Activated CD8-positive, alpha-beta memory T cell treated with anti-CD3 and anti-CD28 coated beads for 1 hour (primary cell): Measurements from ENCODE around the gene XAB2.

Experiments used
- DNase-seq, 2 donors: peaks; one replicate each; pipeline ENCODE4 v3.0.0-alpha.2; 2020; ENCODE audit warnings: low read depth in 1 of 2; ENCODE audit errors: extremely low read depth in 1 of 2

Gene XAB2

DNA sequence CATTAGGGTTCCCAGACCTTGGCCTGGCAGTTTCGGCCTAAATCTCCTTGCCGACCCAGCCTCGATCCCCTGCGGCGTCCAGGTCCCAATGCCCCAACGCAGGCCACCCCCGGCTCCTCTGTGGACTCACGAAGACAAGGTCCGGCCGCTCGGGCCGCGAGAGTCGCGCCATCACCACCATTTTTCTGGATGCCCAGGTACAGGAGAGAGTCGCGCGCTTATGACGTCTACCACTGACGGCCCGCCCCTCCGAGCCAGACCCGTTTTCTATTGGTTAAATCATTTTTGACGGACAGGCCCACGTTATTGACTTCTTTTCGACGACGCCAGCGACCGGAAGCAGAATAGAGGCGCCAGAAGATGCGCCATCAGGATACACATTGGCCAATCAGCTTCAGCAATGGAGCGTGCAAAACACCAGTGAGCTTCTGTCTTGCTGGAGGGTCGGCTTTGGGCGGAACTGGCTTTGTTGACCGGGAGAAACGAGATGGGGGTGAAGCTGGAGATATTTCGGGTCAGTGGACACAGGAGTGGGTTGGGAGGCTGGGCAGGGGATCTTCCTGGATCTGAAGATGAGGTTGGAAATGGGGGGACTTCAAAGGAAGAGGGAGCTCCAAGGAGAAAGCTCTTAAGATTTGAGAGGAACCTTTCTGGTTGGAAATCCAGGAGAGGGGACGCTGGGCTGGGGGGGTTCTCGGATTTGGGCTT lies at the start of gene XAB2, which contains the start of gene PET100:
Gene XAB2 (minus strand): TSS at position 199 of the 708 bp plus-strand sequence. CDS start 18 bp downstream, at position 181.
Gene PET100 (plus strand): TSS at position 447 of the 708 bp plus-strand sequence. CDS start 41 bp downstream, at position 488.
- DNase-seq, result peak; percentile 87 to 89

DNA sequence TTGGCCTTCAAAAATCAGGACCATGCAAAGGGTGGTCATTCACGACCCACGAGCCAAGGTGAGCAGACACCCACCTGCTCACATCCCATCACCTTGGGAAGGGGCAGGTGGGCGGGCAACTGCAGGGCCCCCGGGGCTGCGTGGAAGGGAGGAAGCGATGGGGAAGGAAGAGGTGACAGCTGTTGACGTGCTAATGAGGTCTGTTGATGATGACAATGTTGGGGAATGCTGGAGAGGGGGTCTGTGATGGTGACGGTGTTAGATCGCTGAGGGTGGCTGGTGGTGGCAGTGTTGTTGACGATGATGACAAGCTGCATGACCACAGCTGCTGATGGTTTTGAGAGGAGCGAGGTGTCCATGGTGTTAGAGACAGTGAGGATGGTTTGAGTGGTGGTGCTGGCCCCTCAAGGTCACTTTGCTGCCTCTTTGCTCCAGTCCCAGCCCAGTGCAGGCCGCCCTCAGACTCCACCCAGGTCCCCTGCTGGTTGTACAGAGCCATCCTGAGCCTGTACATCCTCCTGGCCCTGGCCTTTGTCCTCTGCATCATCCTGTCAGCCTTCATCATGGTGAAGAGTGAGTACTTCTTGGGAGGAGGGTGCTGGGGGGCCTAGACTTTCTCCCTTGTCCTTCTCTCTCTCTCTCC lies 48.4 kb upstream of the XAB2 start:
- no peak for DNase-seq

DNA sequence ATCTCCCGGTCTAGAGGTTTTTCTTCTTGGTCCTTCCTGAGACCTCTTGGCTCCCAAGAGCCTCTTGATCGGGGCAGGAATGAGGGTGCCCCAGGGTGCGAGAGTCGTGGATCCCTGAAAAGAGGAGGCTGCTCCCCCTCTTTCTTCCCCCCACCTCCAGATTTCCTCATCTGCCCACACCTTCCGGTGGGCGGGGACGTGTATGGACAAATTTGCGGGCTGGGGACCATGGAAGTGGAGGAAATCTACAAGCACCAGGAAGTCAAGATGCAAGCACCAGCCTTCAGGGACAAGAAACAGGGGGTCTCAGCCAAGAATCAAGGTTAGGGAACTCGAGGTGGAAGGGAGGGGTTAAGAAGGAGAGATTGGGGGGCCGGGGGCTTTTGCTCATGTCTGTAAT lies 47.5 kb upstream of the XAB2 start, which contains the start of gene MCEMP1:
Gene MCEMP1 (plus strand): TSS at position 237 of the 400 bp plus-strand sequence. CDS start 31 bp downstream, at position 268.
- DNase-seq, result no peak

DNA sequence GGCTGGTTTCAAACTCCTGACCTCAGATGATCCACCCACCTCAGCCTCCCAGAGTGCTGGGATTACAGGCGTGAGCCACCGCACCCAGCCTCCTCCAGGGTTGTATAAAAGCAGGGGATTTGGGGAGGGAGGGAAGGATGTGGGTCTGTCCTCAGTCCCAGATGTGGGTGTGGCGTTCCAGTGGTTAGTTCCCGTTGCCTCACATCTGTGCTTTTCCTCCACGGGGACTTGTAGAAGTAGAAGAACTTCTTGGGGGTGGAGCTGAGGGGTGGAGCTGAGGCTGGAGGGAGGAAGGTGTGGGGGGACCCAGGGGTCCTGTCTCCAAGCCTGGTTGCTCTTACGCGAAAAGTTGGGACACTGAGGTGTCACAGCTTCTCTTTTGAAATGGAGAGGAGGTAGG lies 47.0 kb upstream of the XAB2 start:
- DNase-seq, result no peak

DNA sequence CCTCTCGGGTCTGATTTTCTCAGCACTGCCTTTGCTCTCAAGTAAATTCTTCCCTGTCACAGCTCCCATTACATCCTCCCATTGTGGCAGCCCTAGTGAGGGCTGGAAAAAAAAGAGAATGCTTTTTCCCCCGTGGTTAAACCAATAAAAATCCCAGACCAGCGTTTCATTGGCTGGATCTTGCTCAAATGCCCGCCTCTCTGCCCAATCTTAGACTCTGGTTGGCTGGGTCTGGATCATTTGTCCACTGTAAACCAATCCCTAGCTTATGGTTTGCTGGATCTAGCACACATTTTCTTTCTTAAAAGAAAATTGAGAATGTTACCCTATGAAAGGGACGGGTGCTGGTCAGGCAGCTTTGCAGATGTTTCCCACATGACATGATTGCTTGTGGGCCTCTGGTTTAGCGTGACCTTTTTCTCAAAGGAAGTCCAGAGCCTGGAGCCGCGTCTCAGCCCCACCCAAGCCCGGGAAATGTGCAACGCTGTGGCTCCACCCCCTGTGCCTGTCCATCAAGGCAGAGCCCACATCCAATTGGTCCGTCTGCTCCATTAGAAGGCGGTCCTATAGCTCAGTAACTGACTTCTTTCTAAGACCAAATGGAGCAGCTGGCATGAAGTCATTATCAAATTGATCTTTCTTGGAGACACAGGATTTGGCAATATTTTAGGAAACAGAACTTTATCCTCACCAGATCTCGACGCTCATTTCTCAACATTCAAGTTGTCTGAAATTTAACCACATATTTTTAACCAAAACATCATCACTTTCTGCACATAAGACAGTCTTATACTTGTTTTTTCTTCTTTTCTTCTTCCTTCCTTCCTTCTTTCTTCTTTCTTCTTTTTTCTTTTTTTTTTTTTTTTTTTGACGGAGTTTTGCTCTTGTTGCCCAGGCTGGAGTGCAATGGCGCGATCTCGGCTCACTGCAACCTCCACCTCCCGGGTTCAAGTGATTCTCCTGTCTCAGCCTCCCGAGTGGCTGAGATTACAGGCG lies 45.0 kb upstream of the XAB2 start:
- no peak for DNase-seq

DNA sequence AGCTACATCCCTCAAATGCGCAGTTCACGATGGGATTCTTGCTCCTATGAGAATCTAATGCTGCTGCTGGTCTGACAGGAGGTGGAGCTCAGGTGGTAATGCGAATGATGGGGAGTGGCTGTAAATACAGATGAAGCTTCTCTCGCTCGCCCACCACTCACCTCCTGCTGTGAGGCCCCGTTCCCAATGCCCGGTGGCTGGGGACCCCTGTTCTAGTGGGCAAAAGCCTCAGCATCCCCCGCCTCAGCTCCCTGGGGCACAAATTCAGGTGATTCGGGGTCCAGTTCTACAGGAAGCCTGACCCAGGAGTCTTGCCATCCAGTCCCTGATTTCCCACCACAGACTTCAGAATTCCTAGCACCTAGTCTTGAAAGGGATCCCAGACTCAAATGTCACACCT lies 43.2 kb upstream of the XAB2 start:
- no peak for DNase-seq

DNA sequence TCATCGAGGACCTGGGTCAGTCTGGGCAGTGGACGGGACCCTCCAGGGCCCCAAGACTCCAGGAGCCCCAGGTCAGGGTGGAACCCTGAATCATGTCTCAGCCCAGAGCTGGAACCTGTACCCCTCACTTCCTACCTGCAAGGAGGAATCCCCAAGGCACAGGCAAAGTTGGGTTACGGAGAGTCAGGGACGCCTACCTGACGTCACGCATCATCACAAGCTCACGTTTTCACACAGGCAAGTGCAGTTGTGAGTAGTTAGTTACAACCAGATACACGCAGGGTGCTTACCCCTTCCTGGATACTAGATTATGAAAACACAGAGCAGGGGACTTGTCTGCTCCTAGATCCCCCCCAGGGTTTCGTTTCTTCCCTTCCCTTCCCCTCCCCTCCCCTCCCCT lies 41.4 kb upstream of the XAB2 start:
- DNase-seq, result no peak

DNA sequence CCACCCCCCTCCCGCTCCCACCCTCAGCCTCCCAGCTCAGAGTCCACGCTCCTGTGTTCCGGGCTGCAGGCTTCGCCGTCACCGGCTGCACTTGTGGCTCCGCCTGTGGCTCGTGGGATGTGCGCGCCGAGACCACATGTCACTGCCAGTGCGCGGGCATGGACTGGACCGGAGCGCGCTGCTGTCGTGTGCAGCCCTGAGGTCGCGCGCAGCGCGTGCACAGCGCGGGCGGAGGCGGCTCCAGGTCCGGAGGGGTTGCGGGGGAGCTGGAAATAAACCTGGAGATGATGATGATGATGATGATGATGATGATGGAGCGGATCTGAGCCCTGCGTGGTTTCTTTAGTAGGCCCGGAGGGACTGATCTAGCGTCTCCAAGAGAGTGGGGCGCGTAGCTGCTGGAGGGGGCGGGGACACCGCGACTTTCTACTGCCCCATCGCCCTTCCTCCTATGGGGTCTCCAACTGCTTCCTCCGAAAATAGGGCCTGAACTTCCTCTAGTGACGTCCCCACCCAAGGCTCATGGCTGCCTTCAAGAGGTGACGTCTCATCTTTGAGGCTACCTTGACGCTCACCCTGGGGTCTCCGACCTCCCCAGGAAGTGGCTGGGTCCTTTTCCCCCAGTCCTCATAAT lies 40.9 kb upstream of the XAB2 start:
- no peak for DNase-seq

DNA sequence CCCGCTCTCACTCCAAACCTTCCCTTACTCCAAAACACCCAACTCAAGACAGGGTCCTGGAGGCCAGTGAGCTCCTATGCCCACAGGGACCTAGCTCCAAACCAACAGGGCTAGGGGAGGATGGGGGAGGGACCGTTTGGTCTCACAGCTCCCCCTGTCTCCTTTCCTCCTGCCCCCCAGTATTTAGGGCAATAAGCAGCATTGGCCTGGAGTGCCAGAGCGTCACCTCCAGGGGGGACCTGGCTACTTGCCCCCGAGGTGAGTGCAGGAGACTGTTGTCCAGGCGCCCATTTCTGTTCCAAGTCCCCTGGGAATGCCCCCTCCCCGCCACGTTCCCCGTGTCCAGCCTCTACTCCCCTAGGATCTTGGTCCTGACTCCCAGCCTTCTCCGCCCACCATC lies 40.3 kb upstream of the XAB2 start:
- DNase-seq, result no peak

DNA sequence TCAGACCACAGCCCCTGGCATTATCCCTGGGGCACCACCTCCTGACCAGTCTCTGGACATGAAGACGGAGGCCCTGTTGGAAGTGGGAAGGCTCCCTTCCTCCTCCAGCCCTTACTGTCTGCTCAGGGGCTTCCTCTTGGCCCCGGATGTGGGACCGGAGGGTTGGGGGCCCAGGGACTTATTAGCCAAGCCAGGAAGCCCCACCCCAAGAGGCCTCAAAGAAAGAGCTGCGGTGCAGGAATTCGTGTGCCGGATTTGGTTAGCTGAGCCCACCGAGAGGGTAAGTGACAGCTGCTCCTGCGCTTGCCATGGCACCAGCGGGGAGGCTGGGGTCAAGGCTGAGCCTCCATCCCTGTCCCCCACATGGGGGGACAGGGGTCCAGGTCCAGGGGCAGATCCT lies 39.5 kb upstream of the XAB2 start, which contains the start of gene RETN:
Gene RETN (plus strand): TSS at position 208 of the 400 bp plus-strand sequence. CDS start 278 bp downstream, outside the sequence.
- DNase-seq, result no peak

DNA sequence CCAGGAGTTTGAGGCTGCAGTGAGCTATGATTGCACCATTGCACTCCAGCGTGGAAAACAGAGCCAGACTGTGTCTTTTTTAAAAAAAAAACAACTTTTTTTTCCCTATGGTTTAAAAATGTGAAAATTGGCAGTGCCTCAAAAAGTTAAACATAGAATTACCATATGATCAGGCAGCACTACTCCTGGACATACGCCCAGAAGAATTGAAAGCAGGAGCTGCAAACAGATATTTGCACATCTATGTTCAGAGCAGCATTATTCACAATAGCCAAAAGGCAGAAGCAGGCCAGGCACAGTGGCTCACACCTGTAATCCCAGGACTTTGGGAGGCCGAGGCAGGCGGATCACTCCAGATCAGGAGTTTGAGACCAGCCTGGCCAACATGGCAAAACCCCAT lies 35.7 kb upstream of the XAB2 start:
- no peak for DNase-seq

DNA sequence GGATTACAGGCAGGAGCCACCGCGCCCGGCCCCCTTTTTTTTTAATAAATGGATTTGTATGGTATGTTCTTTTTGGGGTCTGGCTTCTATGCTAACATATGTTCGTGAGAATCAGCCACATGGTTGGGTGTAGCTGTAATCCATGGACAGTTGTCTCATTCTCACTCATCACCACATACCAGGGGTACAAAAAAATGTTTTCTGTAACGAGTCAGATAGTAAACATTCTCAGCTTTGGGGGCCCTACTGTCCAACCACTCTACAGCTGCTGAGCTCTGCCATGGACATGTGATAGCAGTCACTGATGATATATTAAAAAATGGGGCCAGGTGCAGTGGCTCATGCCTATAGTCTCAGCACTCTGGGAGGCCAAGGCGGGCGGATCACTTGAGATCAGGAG lies 34.4 kb upstream of the XAB2 start:
- DNase-seq, result no peak

DNA sequence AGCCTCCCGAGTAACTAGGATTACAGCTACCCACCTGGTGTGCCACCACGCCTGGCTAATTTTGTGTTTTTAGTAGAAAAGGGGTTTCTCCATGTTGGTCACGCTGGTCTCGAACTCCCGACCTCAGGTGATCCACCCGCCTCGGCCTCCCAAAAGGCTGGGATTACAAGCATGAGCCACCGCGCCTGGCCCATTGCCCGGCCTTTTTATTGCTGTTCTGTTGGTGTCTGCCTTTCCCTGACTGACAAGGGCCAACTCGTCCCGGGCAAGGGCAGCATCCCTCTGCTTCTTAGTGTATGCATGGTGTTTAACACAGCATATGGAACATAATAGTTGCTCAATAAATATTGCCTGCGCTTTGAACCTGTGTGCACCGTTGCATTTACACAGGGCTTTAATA lies 33.3 kb upstream of the XAB2 start:
- DNase-seq, result no peak

DNA sequence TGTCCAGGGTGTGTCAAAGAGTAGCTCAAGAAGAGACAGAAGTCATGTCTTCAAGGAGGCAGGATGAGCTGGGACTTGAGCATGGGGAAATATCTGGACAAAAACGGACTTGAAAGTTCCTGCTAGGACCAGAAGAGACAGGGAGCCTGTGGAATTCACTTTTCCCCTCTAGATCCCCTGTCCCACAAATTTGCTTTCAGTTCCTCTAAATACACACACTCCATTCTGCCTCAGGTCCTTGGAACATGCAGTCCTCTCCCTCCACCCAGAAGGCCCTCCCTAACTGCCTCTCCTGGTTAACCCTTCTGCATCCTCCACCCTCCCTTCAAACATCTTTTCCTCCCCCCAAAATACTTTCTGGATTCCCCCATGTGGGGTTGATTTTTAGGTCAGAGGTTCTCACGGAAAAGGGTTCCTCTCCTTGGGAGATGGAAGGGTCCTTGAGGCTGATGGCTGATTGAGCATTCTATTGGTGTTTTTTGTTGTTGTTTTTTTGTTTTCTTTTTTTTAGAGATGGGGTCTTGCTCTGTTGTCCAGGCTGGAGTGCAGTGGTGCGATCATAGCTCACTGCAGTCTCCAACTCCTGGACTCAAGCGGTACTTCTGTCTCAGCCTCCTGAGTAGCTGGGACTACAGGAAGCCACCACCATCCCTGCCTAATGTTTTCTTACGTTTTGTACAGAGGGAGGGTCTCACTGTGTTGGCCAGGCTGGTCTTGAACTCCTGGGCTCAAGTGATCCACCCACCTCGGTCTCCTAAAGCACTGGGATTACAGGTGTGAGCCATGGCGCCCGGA lies 32.6 kb upstream of the XAB2 start:
- no peak for DNase-seq

DNA sequence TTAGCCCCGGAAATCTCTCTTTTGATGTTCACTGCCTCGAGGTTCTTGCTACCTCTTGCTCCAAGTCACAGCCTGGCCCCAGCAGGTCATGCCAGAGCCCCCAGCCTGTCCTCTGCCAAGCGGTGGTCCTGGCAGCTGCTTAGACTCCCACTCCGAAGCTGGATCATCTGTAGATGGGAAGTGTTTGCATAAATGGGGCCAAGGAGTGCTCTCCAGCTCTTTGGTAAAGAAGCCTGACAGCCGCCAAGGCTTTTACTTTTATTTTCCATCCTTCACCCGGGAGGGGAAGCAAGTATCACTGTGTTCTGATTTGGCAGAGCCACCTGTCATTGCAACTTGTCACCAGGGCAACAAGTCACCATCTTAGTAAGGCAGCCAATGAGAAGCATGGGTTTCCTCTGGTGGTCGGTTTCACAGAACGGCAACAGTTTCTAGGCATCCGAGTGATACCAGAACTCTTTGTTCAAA lies 28.9 kb upstream of the XAB2 start:
- no peak for DNase-seq

DNA sequence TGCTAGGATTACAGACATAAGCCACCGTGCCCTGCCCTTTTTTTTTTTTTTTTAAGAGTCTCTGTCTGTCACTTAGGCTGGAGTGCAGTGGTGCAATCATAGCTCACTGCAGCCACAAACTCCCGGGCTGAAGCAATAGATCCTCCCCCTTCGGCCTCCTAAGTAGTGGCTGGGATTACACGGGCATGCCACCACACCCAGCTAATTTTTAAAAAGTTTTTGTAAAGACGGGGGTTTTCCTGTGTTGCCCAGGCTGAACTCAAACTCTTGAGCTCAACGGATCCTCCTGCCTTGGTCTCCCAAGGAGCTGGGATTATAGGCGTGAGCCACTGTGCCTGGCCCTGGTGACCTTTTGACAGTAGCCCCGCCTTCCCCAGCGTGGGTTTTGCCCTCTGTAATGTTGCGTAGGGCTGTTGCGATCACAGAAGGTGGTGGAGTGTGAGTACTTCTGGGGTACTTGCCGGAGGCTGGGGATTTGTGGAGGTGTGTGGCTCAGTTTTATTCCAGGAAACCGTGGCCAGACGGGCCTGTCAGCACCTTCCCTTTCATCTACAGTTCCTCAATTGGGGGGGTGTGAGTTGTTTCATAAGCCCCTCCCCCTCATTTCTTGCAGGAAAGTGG lies 27.9 kb upstream of the XAB2 start:
- DNase-seq, result no peak

DNA sequence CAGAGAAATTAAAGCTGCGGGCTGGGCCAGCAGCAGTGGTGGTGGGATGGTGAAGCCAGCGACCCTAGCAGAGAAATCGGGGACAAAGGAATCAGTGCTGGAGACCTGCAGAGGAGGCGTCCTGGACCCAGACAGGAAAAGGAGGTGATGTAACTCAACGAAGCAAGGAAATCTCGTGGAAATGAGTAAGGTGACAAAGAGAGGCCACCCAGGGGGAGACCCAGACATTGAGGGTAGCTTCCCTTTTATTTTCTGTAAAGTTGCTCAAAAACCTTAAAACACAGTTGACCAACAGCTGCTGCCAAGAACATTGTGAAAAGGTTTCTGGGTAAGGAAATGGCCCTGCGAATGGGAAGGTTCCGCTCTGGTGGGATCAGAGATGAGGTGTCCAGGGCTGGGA lies 26.2 kb upstream of the XAB2 start:
- DNase-seq, result no peak

DNA sequence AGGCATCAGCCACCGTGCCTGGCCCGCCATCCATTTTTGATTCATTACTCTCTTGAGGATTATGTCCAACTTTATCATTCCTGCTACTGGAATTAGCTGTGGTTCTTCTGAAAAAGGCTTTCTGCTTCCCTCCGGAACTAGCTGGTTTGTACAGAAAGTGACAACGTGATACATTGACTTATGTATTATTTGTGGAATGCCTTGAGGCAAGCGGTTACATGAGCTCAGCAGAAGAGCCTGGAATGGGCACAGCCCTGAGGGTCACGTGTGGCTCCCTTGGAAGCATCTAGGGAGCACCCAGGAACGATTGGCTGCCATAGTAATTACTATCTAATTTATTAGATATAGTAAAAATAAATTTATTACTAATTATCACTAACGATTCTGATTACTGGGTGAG lies 25.1 kb upstream of the XAB2 start:
- no peak for DNase-seq

DNA sequence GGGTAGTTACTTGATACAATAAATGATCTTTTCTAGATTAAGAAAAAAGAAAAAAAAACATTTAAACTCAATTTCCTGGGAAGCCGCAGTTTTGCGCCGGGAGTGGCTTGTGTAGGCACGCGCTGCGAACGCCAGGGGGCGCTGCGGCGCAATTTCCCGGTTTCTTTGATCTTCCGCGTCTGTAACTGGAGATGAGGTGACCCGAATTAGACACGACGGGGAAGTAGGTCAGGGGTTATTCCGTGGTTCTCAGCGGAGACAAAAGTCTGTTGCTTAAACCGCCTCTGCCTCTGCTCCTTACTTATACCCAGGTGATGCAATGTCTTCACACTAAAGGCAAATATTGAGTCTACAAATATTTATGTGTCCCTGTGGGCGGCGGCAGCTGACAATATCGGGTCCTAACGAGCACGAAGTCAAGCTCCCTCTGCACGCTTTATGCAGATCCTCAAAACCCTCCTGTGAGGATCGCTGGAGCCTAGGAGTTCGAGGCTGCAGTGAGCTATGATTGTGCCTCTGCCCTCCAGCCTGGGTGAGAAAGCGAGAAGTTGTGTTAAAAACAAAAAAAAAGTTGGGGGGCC lies 22.8 kb upstream of the XAB2 start:
- peak; percentile 61 to 81 for DNase-seq
